ACHN (cell line): ENCODE measurements around the gene SLC45A3.
"Not testable (repeated sequence)": the region's sequence is repeated elsewhere in the genome, so short reads cannot be mapped to it uniquely, and the experiment has no call there.

ENCODE experiments used
- DNase-seq: peaks from one replicate; pipeline ENCODE4 v3.0.0-alpha.2; 2015
- in situ Hi-C: cut with HindIII; loops from 2 replicates; pipeline ENCODE4 v1.10.0; 2017; ENCODE audit warnings: low sequenced_read_pairs, low pct_ligation_motif_present, low pct_unique_long_range_greater_than_20kb

Gene SLC45A3

GRCh38 chr1:205656236-205656635 lies 24.1 kb downstream of the SLC45A3 start:
- peak; percentile 45 for DNase-seq
- in situ Hi-C loops = no loop called here

- in situ Hi-C loops = no loop called here
- no peak for DNase-seq
Measured at GRCh38 chr1:205652984-205653383, 27.3 kb downstream of the SLC45A3 start.

- in situ Hi-C loops = no loop called here
- no peak for DNase-seq
Measured at GRCh38 chr1:205650241-205650640, 30.1 kb downstream of the SLC45A3 start.

DNA sequence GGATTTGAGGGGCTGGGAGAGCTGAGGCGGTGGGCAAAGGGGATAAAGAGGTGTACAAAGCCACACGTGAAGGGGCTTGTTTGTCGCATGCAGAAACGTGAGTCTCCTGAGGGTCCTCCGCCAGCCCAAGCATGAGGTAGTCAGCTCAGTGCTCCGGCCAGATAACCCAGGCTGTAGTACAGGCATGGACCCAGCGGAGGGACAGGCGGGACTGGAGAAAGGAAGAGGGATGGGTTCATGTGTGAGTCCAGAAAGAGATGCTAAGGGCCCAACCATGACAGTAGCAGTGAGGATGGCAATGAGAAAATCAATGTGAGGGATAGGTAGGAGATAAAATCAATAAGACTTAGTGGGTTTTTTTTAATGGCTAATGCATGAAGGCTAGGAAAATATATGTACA lies 34.8 kb downstream of the SLC45A3 start:
- in situ Hi-C loops = no loop called here

DNA sequence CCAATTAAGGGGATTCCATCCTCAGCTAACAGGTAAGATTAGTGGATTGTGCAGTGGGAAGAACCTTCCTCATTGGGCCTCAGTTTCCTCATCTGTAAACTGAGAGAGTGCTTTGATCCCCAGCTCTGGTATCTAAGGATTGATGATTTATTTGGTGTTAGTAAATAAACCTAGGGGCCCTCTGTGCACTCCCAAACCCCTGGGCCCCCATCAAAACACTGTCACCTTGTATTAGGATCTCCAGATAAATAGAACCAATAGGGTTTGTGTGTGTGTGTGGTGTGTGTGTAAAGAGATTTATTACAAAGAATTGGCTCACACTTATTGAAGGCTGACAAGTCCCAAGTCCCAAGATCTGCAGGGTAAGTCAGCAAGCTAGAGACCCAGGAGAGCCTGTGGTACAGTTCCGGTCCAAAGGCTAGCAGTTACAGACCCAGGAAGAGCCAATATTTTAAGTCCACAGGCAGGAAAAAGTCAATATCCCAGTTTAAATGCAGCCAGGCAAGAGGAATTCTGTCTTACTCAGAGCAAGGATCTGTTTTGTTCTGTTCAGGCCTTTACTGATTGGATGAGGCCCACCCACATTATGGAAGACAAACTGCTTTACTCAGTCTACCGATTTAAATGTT lies 37.5 kb downstream of the SLC45A3 start:
- in situ Hi-C loops = no loop called here
- no peak for DNase-seq

More for the DNA sequence above, 34.8 kb downstream of the SLC45A3 start:
- DNase-seq = no peak

GRCh38 chr1:205639567-205639966 lies 40.7 kb downstream of the SLC45A3 start:
- in situ Hi-C loops = no loop called here
- no peak for DNase-seq

DNA sequence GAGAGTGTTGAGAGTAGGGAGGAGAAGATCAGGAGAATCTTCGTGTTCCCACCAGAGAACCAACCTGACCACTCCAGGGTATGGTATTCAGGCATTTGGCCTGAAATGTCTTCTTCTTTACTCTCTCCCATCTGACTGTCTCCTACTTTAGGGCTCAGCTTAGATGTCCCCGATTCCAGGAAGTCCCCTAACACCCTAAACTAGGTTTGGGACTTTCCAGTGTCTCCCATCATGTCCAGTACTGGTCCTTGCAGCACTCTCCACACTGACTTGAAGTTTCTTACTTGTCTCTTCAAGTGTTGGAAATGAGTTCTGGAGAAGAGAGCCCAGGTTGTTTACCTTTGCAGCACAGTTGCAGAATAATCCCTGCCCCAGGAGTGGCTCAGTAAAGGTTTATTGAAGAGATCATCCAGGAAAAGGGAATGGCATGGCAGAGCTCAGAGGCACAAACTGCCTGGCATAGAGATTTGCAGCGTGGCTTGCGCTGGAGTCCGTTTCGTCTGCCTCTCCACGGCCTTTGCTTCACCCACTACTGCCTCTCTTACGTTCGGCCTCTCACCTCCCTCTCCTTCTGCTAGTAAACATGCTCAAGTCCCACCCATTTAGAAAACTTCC lies 42.3 kb downstream of the SLC45A3 start:
- no peak for DNase-seq
- in situ Hi-C loops = no loop called here

DNA sequence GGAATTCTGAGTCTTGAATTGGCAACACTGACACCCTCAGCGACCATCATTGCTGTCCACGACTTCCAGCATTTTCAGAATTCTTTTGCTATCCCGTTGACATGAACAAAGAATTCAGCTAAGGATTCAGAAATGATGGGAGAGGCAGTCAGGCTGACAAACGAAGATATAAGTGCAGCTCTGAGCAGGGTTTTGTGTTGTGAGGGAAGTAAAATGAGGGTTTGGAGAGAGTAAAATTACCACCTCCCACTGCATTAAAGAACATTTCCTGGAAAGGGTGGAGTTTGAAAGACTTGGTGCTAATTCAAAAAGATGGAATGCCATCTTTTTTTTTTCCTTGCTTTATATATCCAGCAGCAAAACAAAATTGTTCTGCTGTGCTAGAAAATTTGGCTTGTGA lies 43.6 kb downstream of the SLC45A3 start:
- in situ Hi-C loops = no loop called here
- DNase-seq = no peak

DNA sequence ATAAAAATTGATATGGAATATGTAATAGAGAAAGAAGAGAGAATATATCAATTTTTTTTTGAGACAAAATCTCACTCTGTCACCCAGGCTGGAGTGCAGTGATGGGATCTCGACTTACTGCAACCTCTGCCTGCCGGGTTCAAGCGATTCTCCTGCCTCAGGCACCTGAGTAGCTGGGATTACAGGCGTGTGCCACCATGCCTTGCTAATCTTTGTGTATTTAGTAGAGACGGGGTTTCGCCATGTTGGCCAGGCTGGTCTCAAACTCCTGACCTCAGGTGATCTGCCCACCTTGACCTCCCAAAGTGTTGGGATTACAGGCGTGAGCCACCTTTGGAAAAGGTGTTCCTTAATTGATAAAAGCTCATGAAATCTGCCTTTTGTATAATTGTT lies 44.2 kb downstream of the SLC45A3 start:
- DNase-seq, in situ Hi-C loops: not testable (repeated sequence)

- DNase-seq = no peak
- in situ Hi-C loops = no loop called here
Measured at GRCh38 chr1:205633421-205633976, 46.8 kb downstream of the SLC45A3 start.

DNA sequence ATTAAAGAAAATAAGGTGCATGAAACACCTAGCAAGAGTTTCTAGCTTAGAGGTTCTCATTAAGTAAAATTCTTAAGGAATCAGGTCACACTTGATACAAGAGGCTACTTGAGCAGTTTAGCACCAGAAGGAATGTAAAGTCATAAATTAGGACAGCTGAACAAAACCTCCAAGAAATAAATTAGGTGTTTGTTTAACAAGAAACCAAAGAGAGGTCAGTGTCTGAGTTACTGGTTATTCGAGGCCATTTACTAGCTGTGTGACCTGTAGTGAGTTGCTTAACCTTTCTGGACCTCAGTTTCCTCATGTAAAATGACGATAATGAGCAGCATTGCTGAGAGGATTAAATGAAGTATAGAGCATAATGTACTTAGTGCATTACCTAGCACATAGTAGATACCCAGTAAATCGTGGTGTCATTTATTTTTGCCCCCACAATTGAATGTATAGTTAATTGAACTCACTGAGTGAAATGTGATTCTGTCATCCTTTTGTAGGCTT lies 47.6 kb downstream of the SLC45A3 start:
- in situ Hi-C loops = no loop called here
- DNase-seq = peak; percentile 16

DNA sequence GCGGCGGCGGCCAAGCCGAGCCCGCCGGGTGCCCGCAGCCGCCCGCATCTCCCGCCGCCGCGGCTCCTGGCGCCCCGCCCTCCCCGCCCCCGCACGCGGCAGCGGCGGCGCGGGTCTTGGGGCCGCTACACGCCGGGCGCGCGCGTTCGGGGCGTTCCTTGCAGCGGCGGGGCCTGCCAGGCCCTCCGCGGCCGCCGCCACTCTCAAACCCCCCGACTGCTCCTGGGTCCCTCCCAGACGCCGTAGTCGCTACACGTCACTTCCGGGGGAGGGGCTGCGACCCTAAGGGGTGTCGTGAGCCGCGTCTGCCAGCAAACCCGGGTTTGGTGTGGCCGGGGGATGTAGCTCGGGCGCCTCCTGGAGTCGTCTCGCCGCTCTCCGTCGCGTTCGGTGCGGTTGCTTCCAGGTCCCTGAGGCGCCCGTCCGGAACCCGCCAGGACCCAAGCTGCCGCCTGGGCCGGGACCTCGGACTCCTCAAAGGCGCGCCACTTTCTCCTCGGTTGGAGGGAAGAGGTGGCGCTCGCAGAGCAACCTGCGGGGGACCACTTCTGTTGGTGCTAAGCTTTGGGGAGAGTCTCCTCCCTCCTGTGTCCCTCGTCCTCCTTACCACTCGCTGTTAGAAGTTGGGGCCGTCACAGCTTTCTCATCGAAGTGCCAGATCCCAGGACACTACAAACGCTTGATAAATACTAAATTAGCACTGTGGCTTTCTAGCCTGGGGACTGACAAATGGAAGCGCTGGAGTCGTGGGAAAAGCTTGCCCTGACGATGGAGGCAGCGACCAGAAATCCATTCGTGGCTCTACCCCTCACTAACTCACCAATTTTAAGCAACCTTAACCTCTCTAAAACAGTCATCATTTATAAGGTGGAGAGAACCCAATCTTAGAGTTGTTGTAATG lies 48.3 kb downstream of the SLC45A3 start, which contains the start of gene ELK4:
Gene ELK4, minus strand, starts transcription at position 244 of the 901 bp plus-strand sequence. CDS start 8,129 bp downstream, outside the sequence.
- in situ Hi-C loops = no loop called here
- peak; percentile 99 for DNase-seq

- in situ Hi-C loops = no loop called here
Measured at GRCh38 chr1:205631010-205631767, 49.1 kb downstream of the SLC45A3 start.

GRCh38 chr1:205630651-205631009 lies 49.7 kb downstream of the SLC45A3 start:
- no peak for DNase-seq
- in situ Hi-C loops = no loop called here

More at GRCh38 chr1:205631010-205631767, 49.1 kb downstream of the SLC45A3 start:
- peak; percentile 86 for DNase-seq

GRCh38 chr1:205630241-205630640 lies 50.1 kb downstream of the SLC45A3 start:
- in situ Hi-C loops = no loop called here

GRCh38 chr1:205629751-205630150 lies 50.6 kb downstream of the SLC45A3 start:
- DNase-seq = no peak
- in situ Hi-C loops = no loop called here

More at GRCh38 chr1:205630241-205630640, 50.1 kb downstream of the SLC45A3 start:
- no peak for DNase-seq

- DNase-seq = no peak
- in situ Hi-C loops = no loop called here
Measured at GRCh38 chr1:205627956-205628355, 52.4 kb downstream of the SLC45A3 start.

DNA sequence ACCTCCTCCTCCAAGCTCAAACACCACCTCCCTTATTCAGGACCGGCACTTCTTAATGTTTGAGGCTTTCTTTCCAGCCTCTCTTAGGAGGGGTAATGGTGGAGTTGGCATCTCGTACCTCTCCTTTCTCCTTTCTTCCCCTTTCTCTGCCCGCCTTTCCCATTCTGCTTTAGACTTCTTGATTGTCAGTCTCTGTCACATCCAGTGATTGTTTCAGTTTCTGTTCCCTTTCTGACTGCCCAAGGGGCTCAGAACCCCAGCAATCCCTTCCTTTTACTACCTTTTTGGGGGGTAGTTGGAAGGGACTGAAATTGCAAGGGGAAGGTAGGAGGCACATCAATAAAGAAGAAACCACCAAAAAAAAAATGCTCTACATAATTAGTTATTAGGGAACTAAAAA lies 54.1 kb downstream of the SLC45A3 start:
- in situ Hi-C loops = no loop called here
- no peak for DNase-seq
